IMR-90 (cell line): Measurements from ENCODE around the gene TNS1.

Experiments used
- BHLHE40 ChIP-seq: fragments of 150-350 bp; IDR thresholded peaks from 2 replicates; pipeline ENCODE4 v1.6.1; 2016; ENCODE audit warnings: mild to moderate bottlenecking, low read depth, low read length
- CEBPB ChIP-seq: IDR thresholded peaks from 2 replicates; pipeline ENCODE4 v1.6.1; 2012; ENCODE audit warnings: low read depth, low read length, improper control_type of control experiment
- FOS ChIP-seq: fragments of 150-350 bp; IDR thresholded peaks from 2 replicates; pipeline ENCODE4 v1.6.1; 2016; ENCODE audit warnings: low read depth, low read length
- MAFK ChIP-seq: IDR thresholded peaks from 2 replicates; pipeline ENCODE4 v1.6.1; 2012; ENCODE audit warnings: low read depth, low read length, improper control_type of control experiment
- MAZ ChIP-seq: IDR thresholded peaks from 2 replicates; pipeline ENCODE4 v1.6.1; 2012; ENCODE audit warnings: low read depth, mild to moderate bottlenecking, low read length, improper control_type of control experiment, moderate library complexity, borderline replicate concordance
- POLR2A ChIP-seq: IDR thresholded peaks from 2 replicates; pipeline ENCODE4 v1.6.1; 2012; ENCODE audit warnings: mild to moderate bottlenecking, low read depth, low read length
- RAD21 ChIP-seq: IDR thresholded peaks from 2 replicates; pipeline ENCODE4 v1.6.1; 2012; ENCODE audit warnings: low read length, improper control_type of control experiment
- RFX5 ChIP-seq: IDR thresholded peaks from 2 replicates; pipeline ENCODE4 v1.8.0; 2012; ENCODE audit warnings: low read depth, mild to moderate bottlenecking, low read length, moderate library complexity
- SMC3 ChIP-seq: fragments of 150-350 bp; IDR thresholded peaks from 2 replicates; pipeline ENCODE4 v1.6.1; 2016; ENCODE audit warnings: low read depth, mild to moderate bottlenecking, antibody characterized with exemption, low read length, moderate library complexity
- TF ChIP-seq, protein P1 (sequence below): fragments of 150-350 bp; IDR thresholded peaks from 2 replicates; pipeline ENCODE4 v1.6.1; 2016; ENCODE audit warnings: low read depth, mild to moderate bottlenecking, low read length, moderate library complexity, borderline replicate concordance
- TF ChIP-seq, protein P2 (sequence below): conservative IDR thresholded peaks from 2 replicates; pipeline ENCODE4 v1.5.1; 2012; ENCODE audit warnings: mild to moderate bottlenecking, low read depth, low read length, improper control_type of control experiment
- TF ChIP-seq, protein P3 (sequence below): fragments of 150-350 bp; IDR thresholded peaks from 2 replicates; pipeline ENCODE4 v1.6.1; 2017; ENCODE audit warnings: mild to moderate bottlenecking, antibody characterized with exemption, low read length, low read depth

DNA sequence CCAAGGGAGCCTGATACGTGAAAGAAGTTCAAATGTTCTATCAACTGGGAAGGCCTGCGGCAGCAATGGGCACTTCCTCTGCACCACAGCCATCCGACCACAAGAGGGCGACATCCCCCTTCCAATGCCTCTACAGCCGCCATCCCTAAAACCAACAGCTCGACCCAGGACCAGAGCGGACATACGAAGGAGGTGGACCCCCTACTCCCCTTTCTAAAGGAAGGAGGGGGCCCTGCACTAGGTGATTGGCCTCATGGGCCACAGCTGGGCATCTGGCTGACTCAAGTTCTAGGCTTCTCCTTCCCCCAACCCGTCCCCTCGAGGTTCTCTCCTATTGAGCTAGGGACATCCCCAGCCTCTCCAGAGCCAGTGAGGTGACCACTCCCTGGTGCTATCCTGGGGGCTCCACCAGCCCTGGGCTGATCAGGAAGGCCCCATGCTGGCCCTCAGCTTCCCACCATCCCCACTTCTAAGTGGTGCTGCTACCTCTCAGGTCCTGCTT lies 217.2 kb downstream of the TNS1 start:
- TF ChIP-seq, protein P1, sequence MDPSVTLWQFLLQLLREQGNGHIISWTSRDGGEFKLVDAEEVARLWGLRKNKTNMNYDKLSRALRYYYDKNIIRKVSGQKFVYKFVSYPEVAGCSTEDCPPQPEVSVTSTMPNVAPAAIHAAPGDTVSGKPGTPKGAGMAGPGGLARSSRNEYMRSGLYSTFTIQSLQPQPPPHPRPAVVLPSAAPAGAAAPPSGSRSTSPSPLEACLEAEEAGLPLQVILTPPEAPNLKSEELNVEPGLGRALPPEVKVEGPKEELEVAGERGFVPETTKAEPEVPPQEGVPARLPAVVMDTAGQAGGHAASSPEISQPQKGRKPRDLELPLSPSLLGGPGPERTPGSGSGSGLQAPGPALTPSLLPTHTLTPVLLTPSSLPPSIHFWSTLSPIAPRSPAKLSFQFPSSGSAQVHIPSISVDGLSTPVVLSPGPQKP = no peak
- TF ChIP-seq MAZ (no peak), RAD21 (peak; percentile 95), BHLHE40 (no peak), RFX5 (no peak), POLR2A (0 out of 2 replicates have a peak, but pooled peaks have one; percentile 32), CEBPB (no peak), FOS (no peak), SMC3 (peak; percentile 72), MAFK (no peak)
- TF ChIP-seq, protein P2, sequence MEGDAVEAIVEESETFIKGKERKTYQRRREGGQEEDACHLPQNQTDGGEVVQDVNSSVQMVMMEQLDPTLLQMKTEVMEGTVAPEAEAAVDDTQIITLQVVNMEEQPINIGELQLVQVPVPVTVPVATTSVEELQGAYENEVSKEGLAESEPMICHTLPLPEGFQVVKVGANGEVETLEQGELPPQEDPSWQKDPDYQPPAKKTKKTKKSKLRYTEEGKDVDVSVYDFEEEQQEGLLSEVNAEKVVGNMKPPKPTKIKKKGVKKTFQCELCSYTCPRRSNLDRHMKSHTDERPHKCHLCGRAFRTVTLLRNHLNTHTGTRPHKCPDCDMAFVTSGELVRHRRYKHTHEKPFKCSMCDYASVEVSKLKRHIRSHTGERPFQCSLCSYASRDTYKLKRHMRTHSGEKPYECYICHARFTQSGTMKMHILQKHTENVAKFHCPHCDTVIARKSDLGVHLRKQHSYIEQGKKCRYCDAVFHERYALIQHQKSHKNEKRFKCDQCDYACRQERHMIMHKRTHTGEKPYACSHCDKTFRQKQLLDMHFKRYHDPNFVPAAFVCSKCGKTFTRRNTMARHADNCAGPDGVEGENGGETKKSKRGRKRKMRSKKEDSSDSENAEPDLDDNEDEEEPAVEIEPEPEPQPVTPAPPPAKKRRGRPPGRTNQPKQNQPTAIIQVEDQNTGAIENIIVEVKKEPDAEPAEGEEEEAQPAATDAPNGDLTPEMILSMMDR = peak; percentile 98
- TF ChIP-seq, protein P3, sequence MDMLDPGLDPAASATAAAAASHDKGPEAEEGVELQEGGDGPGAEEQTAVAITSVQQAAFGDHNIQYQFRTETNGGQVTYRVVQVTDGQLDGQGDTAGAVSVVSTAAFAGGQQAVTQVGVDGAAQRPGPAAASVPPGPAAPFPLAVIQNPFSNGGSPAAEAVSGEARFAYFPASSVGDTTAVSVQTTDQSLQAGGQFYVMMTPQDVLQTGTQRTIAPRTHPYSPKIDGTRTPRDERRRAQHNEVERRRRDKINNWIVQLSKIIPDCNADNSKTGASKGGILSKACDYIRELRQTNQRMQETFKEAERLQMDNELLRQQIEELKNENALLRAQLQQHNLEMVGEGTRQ = no peak
